ENCODE measurements around the gene ZNF609. TPM values are rescaled to one million over a fixed set of nuclear protein-coding genes. Genes with fewer than 3 reads are reported as not detected.

The ZNF609 gene
- total RNA-seq, 4 donors from 2014 or later = 10.3 to 16.5 (median 12.4) TPM

DNA sequence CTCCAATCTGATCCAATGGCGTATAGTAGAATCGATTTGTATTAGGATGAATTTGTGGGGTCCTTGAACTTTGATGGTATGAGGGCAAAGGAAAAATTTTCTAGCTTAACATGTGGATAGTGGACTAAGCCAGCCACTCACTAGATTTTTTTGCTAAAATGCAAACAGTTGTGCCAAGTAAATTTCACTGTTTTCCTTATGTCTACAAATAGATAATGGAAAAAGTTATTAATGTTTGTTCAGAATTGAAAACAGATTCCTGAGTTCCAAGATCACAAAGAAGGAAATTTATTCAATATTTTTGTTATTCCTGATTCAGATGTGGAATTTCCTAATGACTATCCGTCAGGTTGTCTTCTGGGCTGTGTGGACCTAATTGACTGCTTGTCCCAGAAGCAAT, 35.2 kb upstream of the ZNF609 start:
- H3K4me3 ChIP-seq = no peak overlapping the region
- intact Hi-C loops (cut with DNase I; ENCODE audit: low total_unique reads) = no loop called here
- no peaks in the 10 kb centered on the region for H3K4me1 ChIP-seq
- TF ChIP-seq, protein P1, sequence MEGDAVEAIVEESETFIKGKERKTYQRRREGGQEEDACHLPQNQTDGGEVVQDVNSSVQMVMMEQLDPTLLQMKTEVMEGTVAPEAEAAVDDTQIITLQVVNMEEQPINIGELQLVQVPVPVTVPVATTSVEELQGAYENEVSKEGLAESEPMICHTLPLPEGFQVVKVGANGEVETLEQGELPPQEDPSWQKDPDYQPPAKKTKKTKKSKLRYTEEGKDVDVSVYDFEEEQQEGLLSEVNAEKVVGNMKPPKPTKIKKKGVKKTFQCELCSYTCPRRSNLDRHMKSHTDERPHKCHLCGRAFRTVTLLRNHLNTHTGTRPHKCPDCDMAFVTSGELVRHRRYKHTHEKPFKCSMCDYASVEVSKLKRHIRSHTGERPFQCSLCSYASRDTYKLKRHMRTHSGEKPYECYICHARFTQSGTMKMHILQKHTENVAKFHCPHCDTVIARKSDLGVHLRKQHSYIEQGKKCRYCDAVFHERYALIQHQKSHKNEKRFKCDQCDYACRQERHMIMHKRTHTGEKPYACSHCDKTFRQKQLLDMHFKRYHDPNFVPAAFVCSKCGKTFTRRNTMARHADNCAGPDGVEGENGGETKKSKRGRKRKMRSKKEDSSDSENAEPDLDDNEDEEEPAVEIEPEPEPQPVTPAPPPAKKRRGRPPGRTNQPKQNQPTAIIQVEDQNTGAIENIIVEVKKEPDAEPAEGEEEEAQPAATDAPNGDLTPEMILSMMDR (IDR thresholded peaks at IDR 0.05 in 4 of 5, conservative IDR thresholded peaks at IDR 0.05 in 1 of 5) = no peak
- TF ChIP-seq POLR2A (IDR thresholded peaks at IDR 0.05) = no peak
- H3K27me3 ChIP-seq = no peaks in the 10 kb centered on the region
- peaks cover 0 to 39% of the 10 kb centered on the region in 2 donors for H3K36me3 ChIP-seq
- no peaks in the 10 kb centered on the region for H3K9me3 ChIP-seq
- in situ Hi-C loops (cut with MboI; ENCODE audit: low sequenced_read_pairs in 4 of 4) = loop anchor here in 2 of 4 donors (10.0 to 25.0 kb wide), 2 partner anchors 237 to 240 kb away; no protein-coding TSS in a partner anchor
- DNase-seq (no peak), ATAC-seq (no peak)
- H3K27ac ChIP-seq = no peak overlapping the region

DNA sequence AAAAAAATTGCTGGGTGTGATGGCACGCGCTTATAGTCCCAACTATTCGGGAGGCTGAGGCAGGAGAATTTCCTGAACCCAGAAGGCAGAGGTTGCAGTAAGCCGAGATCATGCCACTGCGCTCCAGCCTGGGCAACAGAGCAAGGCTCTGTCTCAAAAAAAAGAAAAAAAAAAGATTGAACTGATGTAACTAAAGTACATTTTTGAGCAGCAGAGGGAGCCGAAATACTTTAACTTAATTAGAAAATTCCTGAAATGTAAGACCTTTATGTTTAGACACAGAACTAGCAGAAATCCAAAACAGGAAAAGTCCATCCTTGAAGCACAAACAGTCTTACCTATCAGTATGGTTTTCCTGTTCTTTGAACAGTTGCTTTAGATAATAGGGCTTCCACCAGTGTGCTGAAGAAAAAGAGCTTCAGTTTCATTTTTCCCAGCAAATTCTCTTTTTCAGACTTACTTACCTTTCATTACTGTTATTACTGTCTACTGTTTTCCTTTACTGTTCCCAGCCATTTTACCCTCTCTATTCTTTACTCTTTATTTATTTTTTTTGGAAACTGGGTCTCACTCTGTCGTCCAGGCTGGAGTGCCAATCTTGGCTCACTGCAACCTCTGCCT, 33.4 kb upstream of the ZNF609 start:
- Histone ChIP-seq H3K27me3 (no peaks in the 10 kb centered on the region), H3K4me1 (no peaks in the 10 kb centered on the region), H3K4me3 (no peak overlapping the region), H3K9me3 (no peaks in the 10 kb centered on the region), H3K27ac (no peak overlapping the region), H3K36me3 (peaks cover 0 to 28% of the 10 kb centered on the region in 2 donors)
- intact Hi-C loops (cut with DNase I; ENCODE audit: low total_unique reads) = loop anchor here (2.0 kb wide), 1 partner anchor 254 kb away; no protein-coding TSS in a partner anchor
- TF ChIP-seq, protein P1 (IDR thresholded peaks at IDR 0.05 in 4 of 5, conservative IDR thresholded peaks at IDR 0.05 in 1 of 5) = peak in 2 of 5 experiments; percentile 10 to 22
- TF ChIP-seq POLR2A (IDR thresholded peaks at IDR 0.05) = no peak
- ATAC-seq = no peak
- no peak for DNase-seq
- in situ Hi-C loops (cut with MboI; ENCODE audit: low sequenced_read_pairs in 4 of 4) = loop anchor here in 2 of 4 donors (10.0 to 25.0 kb wide), 2 partner anchors 235 to 238 kb away; no protein-coding TSS in a partner anchor

DNA sequence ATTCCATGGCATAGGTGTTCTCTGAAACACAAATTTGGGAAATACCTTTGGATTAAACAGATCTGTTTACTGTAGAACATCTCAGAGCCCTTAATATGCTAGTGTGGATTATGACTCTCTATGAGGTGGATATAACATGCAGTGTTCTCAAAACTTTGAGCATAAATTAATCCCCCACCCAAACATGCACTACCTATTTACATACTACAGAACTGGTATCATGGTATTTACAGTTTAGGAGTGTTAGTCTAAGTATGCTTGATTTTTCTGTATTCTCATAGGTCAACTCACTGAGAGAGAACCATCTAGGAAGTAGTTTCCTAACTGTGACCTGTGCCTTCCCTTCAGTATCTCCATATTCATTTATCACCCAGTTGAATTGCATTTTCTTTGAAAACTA, 30.9 kb upstream of the ZNF609 start:
- in situ Hi-C loops (cut with MboI; ENCODE audit: low sequenced_read_pairs in 4 of 4) = loop anchor here in 2 of 4 donors (10.0 to 25.0 kb wide), 2 partner anchors 233 to 235 kb away; no protein-coding TSS in a partner anchor
- intact Hi-C loops (cut with DNase I; ENCODE audit: low total_unique reads) = no loop called here
- no peaks in the 10 kb centered on the region for H3K27me3 ChIP-seq

DNA sequence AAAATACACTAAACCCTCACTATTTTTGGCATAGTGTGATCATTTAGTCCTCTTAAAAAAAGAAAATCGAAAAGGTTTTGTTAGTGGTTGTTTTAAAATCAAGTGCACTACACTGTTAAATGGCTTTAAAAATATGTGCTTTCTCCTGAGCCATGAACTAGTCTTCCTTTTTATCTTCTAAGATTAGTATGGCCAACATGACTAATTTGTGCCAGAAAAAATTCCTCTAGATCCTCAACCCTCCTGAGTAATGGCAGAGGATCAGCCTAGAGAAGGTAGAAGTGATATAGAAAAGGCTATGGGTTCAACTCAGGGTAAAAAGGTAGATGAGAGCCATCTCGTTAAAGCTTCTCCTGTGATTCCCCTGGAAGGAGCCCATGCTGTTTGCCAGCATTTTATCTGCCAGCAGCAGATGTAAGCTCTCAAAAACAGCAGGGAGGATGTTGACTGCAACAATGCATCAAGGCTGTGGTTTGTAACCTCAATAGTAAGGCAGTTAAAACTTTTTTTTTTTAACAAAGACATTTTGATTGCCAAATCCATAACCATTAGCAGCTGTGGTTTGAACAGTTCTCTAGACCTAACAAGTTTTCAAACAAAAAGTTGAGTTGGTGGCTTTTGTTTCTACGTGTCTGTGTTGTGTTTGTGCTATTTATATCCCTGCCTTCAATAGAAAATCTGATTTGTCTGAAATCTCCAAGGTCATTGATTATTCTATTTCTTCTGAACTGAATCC, 30.2 kb upstream of the ZNF609 start:
- H3K4me1 ChIP-seq = no peaks in the 10 kb centered on the region
- H3K9me3 ChIP-seq = no peaks in the 10 kb centered on the region
- ATAC-seq = no peak
- DNase-seq = no peak
- in situ Hi-C loops (cut with MboI; ENCODE audit: low sequenced_read_pairs in 4 of 4) (loop anchor here in 2 of 4 donors (10.0 to 25.0 kb wide), 2 partner anchors 232 to 235 kb away; no protein-coding TSS in a partner anchor), intact Hi-C loops (cut with DNase I; ENCODE audit: low total_unique reads) (no loop called here)
- peaks cover 0 to 10% of the 10 kb centered on the region in 2 donors for H3K36me3 ChIP-seq
- no peaks in the 10 kb centered on the region for H3K27me3 ChIP-seq
- no peak for TF ChIP-seq POLR2A (IDR thresholded peaks at IDR 0.05)
- TF ChIP-seq, protein P1 (IDR thresholded peaks at IDR 0.05 in 4 of 5, conservative IDR thresholded peaks at IDR 0.05 in 1 of 5) = no peak
- H3K4me3 ChIP-seq = no peak overlapping the region
- H3K27ac ChIP-seq = no peak overlapping the region

More for the DNA sequence above, 30.9 kb upstream of the ZNF609 start:
- TF ChIP-seq, protein P1 (IDR thresholded peaks at IDR 0.05 in 4 of 5, conservative IDR thresholded peaks at IDR 0.05 in 1 of 5) = no peak
- no peak for TF ChIP-seq POLR2A (IDR thresholded peaks at IDR 0.05)
- Histone ChIP-seq H3K36me3 (peaks cover 0 to 17% of the 10 kb centered on the region in 2 donors), H3K27ac (no peak overlapping the region), H3K4me3 (no peak overlapping the region), H3K9me3 (no peaks in the 10 kb centered on the region), H3K4me1 (no peaks in the 10 kb centered on the region)
- DNase-seq (no peak), ATAC-seq (no peak)

Data from gastrocnemius medialis (tissue), 4 donors.